Epithelial cell of esophagus (primary cell): ENCODE data around the gene TRUB2.

Source experiments
- DNase-seq: peaks from one replicate; pipeline ENCODE4 v3.0.0; 2010; ENCODE audit warnings: low read depth
- H3K4me3 ChIP-seq: 2 replicates; pipeline ENCODE4 v1.5.1; 2011; ENCODE audit warnings: mild to moderate bottlenecking, low read length, control low read depth
- TF ChIP-seq, protein P1 (sequence below): IDR thresholded peaks from 2 replicates; pipeline ENCODE4 v1.5.1; 2011; ENCODE audit warnings: low read depth, mild to moderate bottlenecking, low read length, control low read depth, inconsistent platforms; ENCODE audit not compliant: insufficient read depth; ENCODE audit errors: missing control alignments

The TRUB2 gene, protein sequence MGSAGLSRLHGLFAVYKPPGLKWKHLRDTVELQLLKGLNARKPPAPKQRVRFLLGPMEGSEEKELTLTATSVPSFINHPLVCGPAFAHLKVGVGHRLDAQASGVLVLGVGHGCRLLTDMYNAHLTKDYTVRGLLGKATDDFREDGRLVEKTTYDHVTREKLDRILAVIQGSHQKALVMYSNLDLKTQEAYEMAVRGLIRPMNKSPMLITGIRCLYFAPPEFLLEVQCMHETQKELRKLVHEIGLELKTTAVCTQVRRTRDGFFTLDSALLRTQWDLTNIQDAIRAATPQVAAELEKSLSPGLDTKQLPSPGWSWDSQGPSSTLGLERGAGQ

DNA sequence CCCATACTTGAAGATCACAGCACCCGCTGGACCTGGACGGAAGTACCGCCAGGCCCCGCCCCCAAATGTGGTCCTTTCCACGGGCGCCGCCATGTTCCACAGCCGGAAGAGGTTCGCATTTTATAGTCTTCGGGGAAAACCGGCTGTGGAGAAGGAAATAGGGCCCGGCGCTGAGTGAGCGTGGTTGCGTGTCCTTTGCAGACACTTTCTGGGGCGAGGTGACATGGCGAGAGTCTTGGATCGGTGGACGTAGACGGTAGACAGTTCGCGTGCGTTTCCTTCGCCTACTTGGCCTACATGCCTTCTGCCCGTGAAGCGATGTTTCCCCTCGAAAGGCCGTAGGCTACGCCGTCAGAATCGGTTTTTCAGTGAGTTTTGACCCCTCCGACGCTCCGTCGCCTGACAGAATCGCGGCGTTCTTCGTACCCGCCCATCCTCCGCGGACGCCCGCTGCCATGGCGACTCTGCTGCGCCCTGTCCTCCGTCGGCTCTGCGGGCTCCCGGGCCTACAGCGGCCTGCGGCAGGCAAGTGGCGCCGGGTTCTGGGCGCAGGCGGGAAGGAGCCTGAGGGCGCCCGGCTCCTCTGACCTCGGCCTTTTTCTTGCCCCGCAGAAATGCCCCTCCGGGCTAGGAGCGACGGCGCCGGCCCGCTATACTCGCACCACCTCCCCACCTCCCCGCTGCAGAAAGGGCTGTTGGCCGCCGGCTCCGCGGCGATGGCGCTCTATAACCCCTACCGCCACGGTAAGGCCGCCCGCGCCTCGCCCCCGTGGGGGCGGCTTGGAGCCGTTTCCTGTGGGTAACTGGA, at the start of gene TRUB2, which contains the start of gene COQ4:
TRUB2 (minus strand) TSS at position 44 of the 808 bp plus-strand sequence; CDS start at position 5, 39 bp downstream.
COQ4 (plus strand) TSS at position 436 of the 808 bp plus-strand sequence; CDS start at position 456, 20 bp downstream.
- peak within 1 kb of the TSS; percentile 98 for H3K4me3 ChIP-seq
- TF ChIP-seq, protein P1, sequence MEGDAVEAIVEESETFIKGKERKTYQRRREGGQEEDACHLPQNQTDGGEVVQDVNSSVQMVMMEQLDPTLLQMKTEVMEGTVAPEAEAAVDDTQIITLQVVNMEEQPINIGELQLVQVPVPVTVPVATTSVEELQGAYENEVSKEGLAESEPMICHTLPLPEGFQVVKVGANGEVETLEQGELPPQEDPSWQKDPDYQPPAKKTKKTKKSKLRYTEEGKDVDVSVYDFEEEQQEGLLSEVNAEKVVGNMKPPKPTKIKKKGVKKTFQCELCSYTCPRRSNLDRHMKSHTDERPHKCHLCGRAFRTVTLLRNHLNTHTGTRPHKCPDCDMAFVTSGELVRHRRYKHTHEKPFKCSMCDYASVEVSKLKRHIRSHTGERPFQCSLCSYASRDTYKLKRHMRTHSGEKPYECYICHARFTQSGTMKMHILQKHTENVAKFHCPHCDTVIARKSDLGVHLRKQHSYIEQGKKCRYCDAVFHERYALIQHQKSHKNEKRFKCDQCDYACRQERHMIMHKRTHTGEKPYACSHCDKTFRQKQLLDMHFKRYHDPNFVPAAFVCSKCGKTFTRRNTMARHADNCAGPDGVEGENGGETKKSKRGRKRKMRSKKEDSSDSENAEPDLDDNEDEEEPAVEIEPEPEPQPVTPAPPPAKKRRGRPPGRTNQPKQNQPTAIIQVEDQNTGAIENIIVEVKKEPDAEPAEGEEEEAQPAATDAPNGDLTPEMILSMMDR: no peak
- peak; percentile 96 for DNase-seq

DNA sequence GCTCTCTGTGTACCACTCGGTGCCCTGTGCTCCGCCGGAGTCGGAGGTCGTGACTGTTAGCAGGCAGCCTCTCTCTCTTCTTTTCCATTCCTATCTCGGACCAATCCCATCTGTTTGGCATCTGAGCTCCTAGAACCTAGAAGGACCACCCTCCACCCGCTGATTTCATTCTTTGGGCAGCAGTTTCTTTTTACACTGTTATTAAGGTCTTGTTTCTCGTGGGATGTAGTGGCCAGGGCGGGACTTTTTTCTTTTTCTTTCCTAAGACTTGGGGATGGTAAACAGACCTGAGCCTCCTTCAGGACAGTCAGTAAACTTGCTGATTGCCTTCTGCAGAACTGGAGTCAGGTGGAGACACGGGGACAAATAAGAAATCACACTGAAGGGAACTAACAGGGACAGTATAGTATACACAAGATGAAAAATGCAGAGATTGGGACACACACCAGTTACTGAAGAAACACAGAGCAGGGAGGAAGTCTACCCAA, 49.4 kb upstream of the TRUB2 start:
- TF ChIP-seq, protein P1: no peak
- no peak for DNase-seq
- H3K4me3 ChIP-seq: peak overlapping the region; percentile 60

DNA sequence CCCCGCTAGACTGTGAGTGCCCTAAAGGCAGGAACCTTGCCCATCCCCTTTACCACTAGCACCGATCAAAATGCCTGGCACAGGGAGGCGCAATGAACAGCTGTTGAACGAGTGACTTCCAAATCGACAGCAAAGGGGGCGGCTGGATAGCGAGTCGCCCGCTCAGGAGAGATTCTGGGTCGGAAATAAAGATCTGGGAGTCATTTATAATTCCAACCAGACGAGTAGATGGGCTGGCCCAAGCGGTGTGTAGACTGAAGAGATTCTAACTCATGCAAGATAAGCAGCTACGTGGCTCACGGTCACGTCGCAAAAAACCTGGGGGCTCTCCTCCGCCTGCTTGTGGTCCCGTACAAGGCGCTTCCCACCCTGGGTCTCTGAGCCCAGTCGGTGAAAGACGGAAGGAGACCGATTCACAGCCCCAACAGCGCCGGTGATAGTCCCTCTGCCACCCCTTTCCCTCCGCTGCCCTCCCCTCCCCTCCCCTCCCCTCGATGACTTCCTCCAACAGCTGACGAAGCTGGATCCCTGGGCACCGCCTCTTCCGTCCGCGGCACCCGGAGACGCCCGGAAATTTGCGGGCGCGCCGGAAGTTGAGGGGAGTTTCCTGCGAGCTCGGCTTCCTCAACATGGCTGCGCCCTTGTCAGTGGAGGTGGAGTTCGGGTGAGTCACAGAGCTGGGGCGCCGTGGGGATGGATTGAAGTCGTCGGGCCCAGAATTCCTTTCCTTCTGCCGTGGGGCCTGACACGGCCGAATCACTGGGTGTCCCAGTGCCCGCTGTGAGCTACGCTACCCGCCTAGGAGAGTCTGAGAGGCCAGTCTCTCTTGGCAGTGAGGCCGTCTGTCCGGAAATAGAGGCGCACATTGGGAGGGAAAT, 48.7 kb upstream of the TRUB2 start, which contains the start of gene URM1:
URM1 (plus strand) TSS at position 623 of the 878 bp plus-strand sequence; CDS start at position 630, 7 bp downstream.
- peak within 1 kb of the TSS; percentile 60 for H3K4me3 ChIP-seq
- TF ChIP-seq, protein P1: no peak
- DNase-seq: peak; percentile 99

DNA sequence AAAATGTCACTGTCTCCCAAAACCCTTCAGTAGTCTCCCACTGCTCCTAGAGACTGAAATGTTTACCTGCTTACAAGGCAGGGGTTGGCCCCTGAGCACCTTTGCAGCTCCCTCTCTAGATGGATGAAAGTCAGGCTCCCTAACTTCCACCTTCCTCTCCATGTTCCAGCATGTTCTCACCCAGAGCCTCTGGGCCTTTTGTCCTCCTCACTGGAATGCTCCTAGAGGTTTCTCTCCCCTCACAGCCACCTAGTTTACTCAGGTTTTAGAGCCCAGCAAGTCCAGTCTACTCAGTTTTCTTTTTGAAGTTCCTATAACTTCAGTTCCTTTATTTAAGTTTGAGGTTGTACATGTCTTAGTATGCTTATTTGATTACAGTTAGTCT, 48.1 kb upstream of the TRUB2 start:
- TF ChIP-seq, protein P1: no peak
- peak; percentile 65 for DNase-seq
- peak overlapping the region; percentile 60 for H3K4me3 ChIP-seq

DNA sequence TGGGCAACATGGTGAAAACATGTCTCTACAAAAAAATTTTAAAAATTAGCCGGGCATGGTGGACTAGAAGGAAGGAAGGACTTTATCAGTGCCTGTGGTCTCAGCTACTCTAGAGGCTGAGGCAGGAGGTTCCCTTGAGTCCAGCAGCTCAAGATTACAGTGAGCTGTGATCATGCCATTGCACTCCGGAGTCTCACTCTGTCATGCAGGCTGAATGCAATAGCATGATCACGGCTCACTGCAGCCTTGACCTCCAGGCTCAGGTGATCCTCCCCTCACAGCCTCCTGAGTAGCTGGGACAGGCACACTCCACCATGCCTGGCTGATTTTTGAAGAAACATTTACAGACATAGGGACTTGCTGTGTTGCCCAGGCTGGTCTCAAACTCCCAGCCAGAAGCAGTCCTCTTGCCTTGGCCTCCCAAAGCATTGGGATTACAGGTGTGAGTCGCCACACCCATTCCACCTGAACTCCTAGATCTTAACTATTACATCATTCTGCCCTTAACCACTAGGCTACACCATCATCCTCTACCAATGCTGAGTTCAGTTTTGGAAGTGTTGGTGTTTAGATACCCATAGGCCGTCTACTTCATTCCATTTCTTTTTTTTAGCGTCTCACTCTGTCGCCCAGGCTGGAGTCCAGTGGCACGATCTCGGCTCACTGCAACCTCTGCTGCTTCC, 46.9 kb upstream of the TRUB2 start:
- no peak for DNase-seq
- no peak overlapping the region for H3K4me3 ChIP-seq
- TF ChIP-seq, protein P1: no peak

DNA sequence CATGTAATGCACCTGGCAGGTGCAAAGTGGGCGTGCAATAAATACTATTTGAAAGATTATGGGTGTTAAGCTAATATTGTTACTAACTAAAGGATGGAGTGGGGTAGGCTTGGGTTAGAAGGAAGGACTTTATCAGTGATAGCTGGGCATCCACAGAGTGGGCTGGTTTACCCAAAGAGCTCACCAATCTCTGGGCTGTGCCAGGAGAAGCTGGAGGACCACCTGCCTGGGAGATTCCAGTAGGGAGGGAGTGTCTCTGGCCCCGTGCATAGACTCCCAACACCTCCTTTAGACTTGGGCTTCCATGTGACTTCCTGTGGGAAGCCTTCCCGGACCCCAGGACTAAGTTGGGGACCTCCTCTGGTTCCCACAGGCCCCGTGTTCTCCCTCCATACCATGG, 43.3 kb upstream of the TRUB2 start:
- TF ChIP-seq, protein P1: no peak
- no peak overlapping the region for H3K4me3 ChIP-seq
- no peak for DNase-seq
